ENCODE measurements around the gene KIAA2012.

Gene KIAA2012

GRCh38 chr2:202172439-202173211, 99.6 kb downstream of the KIAA2012 start:
- H3K36me3 ChIP-seq (ENCODE audit: control insufficient read depth in 1 of 2, insufficient read depth in 2 of 2, low read depth in 1 of 2, low read length in 2 of 2) = no peaks in the 10 kb centered on the region
- peak overlapping the region in 1 of 2 experiments; percentile 3 for H2BK12ac ChIP-seq (ENCODE audit: low read length in 2 of 2)
- no peak overlapping the region for H2AK5ac ChIP-seq (ENCODE audit: low read length, severe bottlenecking)
- H3K18ac ChIP-seq (ENCODE audit: low read depth in 1 of 2, low read length in 2 of 2) = no peak overlapping the region
- no peak overlapping the region for H3K4ac ChIP-seq (ENCODE audit: low read depth in 1 of 2, low read length in 2 of 2)
- 84% methylated on average over 6 of the region's 6 CpGs for WGBS
- H3K23ac ChIP-seq (ENCODE audit: low read length in 2 of 2) = no peak overlapping the region
- no peaks in the 10 kb centered on the region for H3K9me3 ChIP-seq (ENCODE audit: control insufficient read depth, low read length)
- DNase-seq = peak; percentile 28
- H3K79me1 ChIP-seq (replicated peaks; ENCODE audit: low read length, poor library complexity, severe bottlenecking) = no peaks in the 10 kb centered on the region
- no peak overlapping the region for H3K4me2 ChIP-seq (ENCODE audit: low read length, poor library complexity, severe bottlenecking)
- H2BK120ac ChIP-seq (ENCODE audit: low read depth, low read length) = no peak overlapping the region
- H2AFZ ChIP-seq (ENCODE audit: low read depth, low read length) = no peak overlapping the region
- H2BK5ac ChIP-seq (ENCODE audit: low read depth, low read length, poor library complexity, severe bottlenecking) = no peak overlapping the region
- H2BK15ac ChIP-seq (ENCODE audit: low read depth, poor library complexity, severe bottlenecking) = no peak overlapping the region
- H4K8ac ChIP-seq (ENCODE audit: low read length) = no peak overlapping the region
- no peak overlapping the region for H4K91ac ChIP-seq (ENCODE audit: low read length)
- H3K4me3 ChIP-seq (ENCODE audit: insufficient read depth in 1 of 2, low read depth in 1 of 2, low read length in 2 of 2) = no peak overlapping the region
- H3K27me3 ChIP-seq (ENCODE audit: control insufficient read depth in 1 of 2, insufficient read depth in 1 of 2, low read length in 2 of 2) = peaks cover 0 to 23% of the 10 kb centered on the region in 2 experiments
- no peak overlapping the region for H3K27ac ChIP-seq (ENCODE audit: low read length, poor library complexity, severe bottlenecking)
- H3K14ac ChIP-seq (ENCODE audit: low read length in 2 of 2) = no peak overlapping the region
- no peak overlapping the region for H3K9ac ChIP-seq (ENCODE audit: low read length)
- peaks cover 5% of the 10 kb centered on the region for H3K4me1 ChIP-seq (ENCODE audit: control insufficient read depth, insufficient read depth, low read depth, low read length)

GRCh38 chr2:202178346-202178958, 105.4 kb downstream of the KIAA2012 start:
- Histone ChIP-seq H3K4ac (ENCODE audit: low read depth in 1 of 2, low read length in 2 of 2) (no peak overlapping the region), H4K91ac (ENCODE audit: low read length) (no peak overlapping the region), H3K27ac (ENCODE audit: low read length, poor library complexity, severe bottlenecking) (no peak overlapping the region), H3K27me3 (ENCODE audit: control insufficient read depth in 1 of 2, insufficient read depth in 1 of 2, low read length in 2 of 2) (no peaks in the 10 kb centered on the region), H2BK120ac (ENCODE audit: low read depth, low read length) (no peak overlapping the region), H2AFZ (ENCODE audit: low read depth, low read length) (no peak overlapping the region), H3K9ac (ENCODE audit: low read length) (no peak overlapping the region), H3K79me1 (replicated peaks; ENCODE audit: low read length, poor library complexity, severe bottlenecking) (no peaks in the 10 kb centered on the region), H3K14ac (ENCODE audit: low read length in 2 of 2) (no peak overlapping the region), H2BK15ac (ENCODE audit: low read depth, poor library complexity, severe bottlenecking) (no peak overlapping the region), H3K4me2 (ENCODE audit: low read length, poor library complexity, severe bottlenecking) (no peak overlapping the region), H2BK12ac (ENCODE audit: low read length in 2 of 2) (no peak overlapping the region), H3K4me3 (ENCODE audit: insufficient read depth in 1 of 2, low read depth in 1 of 2, low read length in 2 of 2) (no peak overlapping the region), H4K8ac (ENCODE audit: low read length) (no peak overlapping the region), H3K23ac (ENCODE audit: low read length in 2 of 2) (no peak overlapping the region), H3K18ac (ENCODE audit: low read depth in 1 of 2, low read length in 2 of 2) (no peak overlapping the region), H3K4me1 (ENCODE audit: control insufficient read depth, insufficient read depth, low read depth, low read length) (no peaks in the 10 kb centered on the region), H2BK5ac (ENCODE audit: low read depth, low read length, poor library complexity, severe bottlenecking) (no peak overlapping the region), H3K36me3 (ENCODE audit: control insufficient read depth in 1 of 2, insufficient read depth in 2 of 2, low read depth in 1 of 2, low read length in 2 of 2) (no peaks in the 10 kb centered on the region), H3K9me3 (ENCODE audit: control insufficient read depth, low read length) (no peaks in the 10 kb centered on the region), H2AK5ac (ENCODE audit: low read length, severe bottlenecking) (no peak overlapping the region)
- peak; percentile 75 for DNase-seq
- WGBS = 57% methylated on average over 6 of the region's 7 CpGs

- Histone ChIP-seq H3K14ac (ENCODE audit: low read length in 2 of 2) (no peak overlapping the region), H2BK5ac (ENCODE audit: low read depth, low read length, poor library complexity, severe bottlenecking) (no peak overlapping the region), H3K27ac (ENCODE audit: low read length, poor library complexity, severe bottlenecking) (no peak overlapping the region), H4K91ac (ENCODE audit: low read length) (no peak overlapping the region), H2BK120ac (ENCODE audit: low read depth, low read length) (no peak overlapping the region), H2BK12ac (ENCODE audit: low read length in 2 of 2) (no peak overlapping the region), H2AFZ (ENCODE audit: low read depth, low read length) (no peak overlapping the region), H3K4me3 (ENCODE audit: insufficient read depth in 1 of 2, low read depth in 1 of 2, low read length in 2 of 2) (no peak overlapping the region), H2AK5ac (ENCODE audit: low read length, severe bottlenecking) (no peak overlapping the region), H2BK15ac (ENCODE audit: low read depth, poor library complexity, severe bottlenecking) (no peak overlapping the region), H3K23ac (ENCODE audit: low read length in 2 of 2) (no peak overlapping the region), H3K79me1 (replicated peaks; ENCODE audit: low read length, poor library complexity, severe bottlenecking) (no peaks in the 10 kb centered on the region), H3K27me3 (ENCODE audit: control insufficient read depth in 1 of 2, insufficient read depth in 1 of 2, low read length in 2 of 2) (peaks cover 0 to 7% of the 10 kb centered on the region in 2 experiments), H3K4me2 (ENCODE audit: low read length, poor library complexity, severe bottlenecking) (no peak overlapping the region), H4K8ac (ENCODE audit: low read length) (no peak overlapping the region), H3K18ac (ENCODE audit: low read depth in 1 of 2, low read length in 2 of 2) (no peak overlapping the region), H3K9ac (ENCODE audit: low read length) (no peak overlapping the region), H3K4me1 (ENCODE audit: control insufficient read depth, insufficient read depth, low read depth, low read length) (peaks cover 11% of the 10 kb centered on the region), H3K36me3 (ENCODE audit: control insufficient read depth in 1 of 2, insufficient read depth in 2 of 2, low read depth in 1 of 2, low read length in 2 of 2) (no peaks in the 10 kb centered on the region), H3K4ac (ENCODE audit: low read depth in 1 of 2, low read length in 2 of 2) (no peak overlapping the region), H3K9me3 (ENCODE audit: control insufficient read depth, low read length) (no peaks in the 10 kb centered on the region)
- no peak for DNase-seq
- 78% methylated on average over 2 of the region's 2 CpGs for WGBS
Observed at GRCh38 chr2:202184557-202184956, 111.5 kb downstream of the KIAA2012 start.

- H2AFZ ChIP-seq (ENCODE audit: low read depth, low read length) = no peak overlapping the region
- no peak overlapping the region for H3K9ac ChIP-seq (ENCODE audit: low read length)
- no peak overlapping the region for H2BK120ac ChIP-seq (ENCODE audit: low read depth, low read length)
- no peak overlapping the region for H3K18ac ChIP-seq (ENCODE audit: low read depth in 1 of 2, low read length in 2 of 2)
- no peaks in the 10 kb centered on the region for H3K36me3 ChIP-seq (ENCODE audit: control insufficient read depth in 1 of 2, insufficient read depth in 2 of 2, low read depth in 1 of 2, low read length in 2 of 2)
- H3K23ac ChIP-seq (ENCODE audit: low read length in 2 of 2) = no peak overlapping the region
- H3K4me3 ChIP-seq (ENCODE audit: insufficient read depth in 1 of 2, low read depth in 1 of 2, low read length in 2 of 2) = no peak overlapping the region
- H3K4me1 ChIP-seq (ENCODE audit: control insufficient read depth, insufficient read depth, low read depth, low read length) = peaks cover 11% of the 10 kb centered on the region
- no peak overlapping the region for H2BK5ac ChIP-seq (ENCODE audit: low read depth, low read length, poor library complexity, severe bottlenecking)
- peak overlapping the region; percentile 53 for H2AK5ac ChIP-seq (ENCODE audit: low read length, severe bottlenecking)
- H4K91ac ChIP-seq (ENCODE audit: low read length) = no peak overlapping the region
- H3K79me1 ChIP-seq (replicated peaks; ENCODE audit: low read length, poor library complexity, severe bottlenecking) = no peaks in the 10 kb centered on the region
- no peak overlapping the region for H4K8ac ChIP-seq (ENCODE audit: low read length)
- H3K14ac ChIP-seq (ENCODE audit: low read length in 2 of 2) = no peak overlapping the region
- H2BK12ac ChIP-seq (ENCODE audit: low read length in 2 of 2) = no peak overlapping the region
- no peaks in the 10 kb centered on the region for H3K9me3 ChIP-seq (ENCODE audit: control insufficient read depth, low read length)
- DNase-seq = no peak
- H3K27ac ChIP-seq (ENCODE audit: low read length, poor library complexity, severe bottlenecking) = no peak overlapping the region
- no peak overlapping the region for H2BK15ac ChIP-seq (ENCODE audit: low read depth, poor library complexity, severe bottlenecking)
- H3K4ac ChIP-seq (ENCODE audit: low read depth in 1 of 2, low read length in 2 of 2) = no peak overlapping the region
- WGBS = 96% methylated on average over 6 of the region's 6 CpGs
- peaks cover 0 to 8% of the 10 kb centered on the region in 2 experiments for H3K27me3 ChIP-seq (ENCODE audit: control insufficient read depth in 1 of 2, insufficient read depth in 1 of 2, low read length in 2 of 2)
- no peak overlapping the region for H3K4me2 ChIP-seq (ENCODE audit: low read length, poor library complexity, severe bottlenecking)
Observed at GRCh38 chr2:202185156-202185555, 112.1 kb downstream of the KIAA2012 start.

Data from mesenchymal stem cell (in vitro differentiated cells and primary cell).